HFF-Myc (cell line): ENCODE results near the gene CLIC3.

Source experiments
- DNase-seq: peaks from one replicate; pipeline ENCODE4 v3.0.0-alpha.2; 2011; ENCODE audit warnings: low read depth; ENCODE audit errors: extremely low read depth
- H3K4me3 ChIP-seq: replicated peaks from 2 replicates; pipeline ENCODE4 v1.5.1; 2011; ENCODE audit warnings: low read depth, mild to moderate bottlenecking, control low read depth, low read length
- TF ChIP-seq, protein P1 (sequence below): IDR thresholded peaks from 2 replicates; pipeline ENCODE4 v1.5.1; 2012; ENCODE audit warnings: mild to moderate bottlenecking, low read depth, low read length, control low read depth; ENCODE audit errors: missing control alignments

The CLIC3 gene

GRCh38 chr9:137016436-137016835 lies 20.1 kb upstream of the CLIC3 start:
- no peak overlapping the region for H3K4me3 ChIP-seq
- TF ChIP-seq, protein P1, sequence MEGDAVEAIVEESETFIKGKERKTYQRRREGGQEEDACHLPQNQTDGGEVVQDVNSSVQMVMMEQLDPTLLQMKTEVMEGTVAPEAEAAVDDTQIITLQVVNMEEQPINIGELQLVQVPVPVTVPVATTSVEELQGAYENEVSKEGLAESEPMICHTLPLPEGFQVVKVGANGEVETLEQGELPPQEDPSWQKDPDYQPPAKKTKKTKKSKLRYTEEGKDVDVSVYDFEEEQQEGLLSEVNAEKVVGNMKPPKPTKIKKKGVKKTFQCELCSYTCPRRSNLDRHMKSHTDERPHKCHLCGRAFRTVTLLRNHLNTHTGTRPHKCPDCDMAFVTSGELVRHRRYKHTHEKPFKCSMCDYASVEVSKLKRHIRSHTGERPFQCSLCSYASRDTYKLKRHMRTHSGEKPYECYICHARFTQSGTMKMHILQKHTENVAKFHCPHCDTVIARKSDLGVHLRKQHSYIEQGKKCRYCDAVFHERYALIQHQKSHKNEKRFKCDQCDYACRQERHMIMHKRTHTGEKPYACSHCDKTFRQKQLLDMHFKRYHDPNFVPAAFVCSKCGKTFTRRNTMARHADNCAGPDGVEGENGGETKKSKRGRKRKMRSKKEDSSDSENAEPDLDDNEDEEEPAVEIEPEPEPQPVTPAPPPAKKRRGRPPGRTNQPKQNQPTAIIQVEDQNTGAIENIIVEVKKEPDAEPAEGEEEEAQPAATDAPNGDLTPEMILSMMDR, result no peak
- no peak for DNase-seq

- TF ChIP-seq, protein P1, result no peak
- DNase-seq, result no peak
- H3K4me3 ChIP-seq, result no peak overlapping the region
These were observed 19.6 kb upstream of the CLIC3 start for GRCh38 chr9:137015976-137016375.

GRCh38 chr9:137015540-137015930 lies 19.2 kb upstream of the CLIC3 start:
- TF ChIP-seq, protein P1, result no peak

GRCh38 chr9:137014776-137015539 lies 18.6 kb upstream of the CLIC3 start:
- TF ChIP-seq, protein P1, result no peak
- H3K4me3 ChIP-seq, result no peak overlapping the region
- no peak for DNase-seq

More at GRCh38 chr9:137015540-137015930, 19.2 kb upstream of the CLIC3 start:
- no peak for DNase-seq
- no peak overlapping the region for H3K4me3 ChIP-seq

- TF ChIP-seq, protein P1, result no peak
- H3K4me3 ChIP-seq, result no peak overlapping the region
- no peak for DNase-seq
These were observed 17.8 kb upstream of the CLIC3 start for GRCh38 chr9:137014166-137014565.

GRCh38 chr9:137013571-137013940 lies 17.2 kb upstream of the CLIC3 start:
- TF ChIP-seq, protein P1, result no peak
- no peak for DNase-seq

More at GRCh38 chr9:137013571-137013940, 17.2 kb upstream of the CLIC3 start:
- no peak overlapping the region for H3K4me3 ChIP-seq
